ENCODE measurements around the gene GRID2. TPM values are rescaled to one million over a fixed set of nuclear protein-coding genes. Genes with fewer than 3 reads are reported as not detected.

The GRID2 gene
- total RNA-seq, 1 donor from 2014 or later, result 2.1 TPM

- Mint-ChIP-seq H3K27ac (ENCODE audit: unreplicated experiment) (peak overlapping the region; percentile 4), H3K4me3 (ENCODE audit: unreplicated experiment) (no peak overlapping the region), H3K36me3 (ENCODE audit: unreplicated experiment) (no peaks in the 10 kb centered on the region), H3K27me3 (ENCODE audit: unreplicated experiment) (no peaks in the 10 kb centered on the region), H3K9me3 (ENCODE audit: unreplicated experiment) (peaks cover 1% of the 10 kb centered on the region), H3K4me1 (ENCODE audit: low read depth, unreplicated experiment) (peaks cover 29% of the 10 kb centered on the region)
- DNase-seq, result no peak
- TF ChIP-seq CTCF (IDR thresholded peaks at IDR 0.05; ENCODE audit: partially characterized antibody, unreplicated experiment), result no peak
These were observed 835.4 kb downstream of the GRID2 start for GRCh38 chr4:93139118-93139517.

- TF ChIP-seq CTCF (IDR thresholded peaks at IDR 0.05; ENCODE audit: partially characterized antibody, unreplicated experiment), result no peak
- Mint-ChIP-seq H3K27ac (ENCODE audit: unreplicated experiment) (no peak overlapping the region), H3K36me3 (ENCODE audit: unreplicated experiment) (no peaks in the 10 kb centered on the region), H3K9me3 (ENCODE audit: unreplicated experiment) (no peaks in the 10 kb centered on the region), H3K27me3 (ENCODE audit: unreplicated experiment) (no peaks in the 10 kb centered on the region), H3K4me3 (ENCODE audit: unreplicated experiment) (no peak overlapping the region), H3K4me1 (ENCODE audit: low read depth, unreplicated experiment) (peaks cover 17% of the 10 kb centered on the region)
- no peak for DNase-seq
These were observed 840.1 kb downstream of the GRID2 start for GRCh38 chr4:93143902-93144301.

- TF ChIP-seq CTCF (IDR thresholded peaks at IDR 0.05; ENCODE audit: partially characterized antibody, unreplicated experiment), result no peak
- H3K36me3 Mint-ChIP-seq (ENCODE audit: unreplicated experiment), result no peaks in the 10 kb centered on the region
- peaks cover 9% of the 10 kb centered on the region for H3K4me1 Mint-ChIP-seq (ENCODE audit: low read depth, unreplicated experiment)
- H3K4me3 Mint-ChIP-seq (ENCODE audit: unreplicated experiment), result no peak overlapping the region
- no peaks in the 10 kb centered on the region for H3K27me3 Mint-ChIP-seq (ENCODE audit: unreplicated experiment)
- no peak for DNase-seq
- H3K9me3 Mint-ChIP-seq (ENCODE audit: unreplicated experiment), result no peaks in the 10 kb centered on the region
- no peak overlapping the region for H3K27ac Mint-ChIP-seq (ENCODE audit: unreplicated experiment)
These were observed 840.9 kb downstream of the GRID2 start for GRCh38 chr4:93144644-93145043.

GRCh38 chr4:93147524-93148212 is 843.9 kb downstream of the GRID2 start:
- Mint-ChIP-seq H3K36me3 (ENCODE audit: unreplicated experiment) (no peaks in the 10 kb centered on the region), H3K27ac (ENCODE audit: unreplicated experiment) (peak overlapping the region; percentile 54), H3K9me3 (ENCODE audit: unreplicated experiment) (no peaks in the 10 kb centered on the region), H3K4me3 (ENCODE audit: unreplicated experiment) (no peak overlapping the region), H3K4me1 (ENCODE audit: low read depth, unreplicated experiment) (peaks cover 9% of the 10 kb centered on the region), H3K27me3 (ENCODE audit: unreplicated experiment) (no peaks in the 10 kb centered on the region)
- no peak for TF ChIP-seq CTCF (IDR thresholded peaks at IDR 0.05; ENCODE audit: partially characterized antibody, unreplicated experiment)
- DNase-seq, result no peak

- H3K27ac Mint-ChIP-seq (ENCODE audit: unreplicated experiment), result no peak overlapping the region
- H3K4me3 Mint-ChIP-seq (ENCODE audit: unreplicated experiment), result no peak overlapping the region
- no peaks in the 10 kb centered on the region for H3K36me3 Mint-ChIP-seq (ENCODE audit: unreplicated experiment)
- DNase-seq, result no peak
- no peak for TF ChIP-seq CTCF (IDR thresholded peaks at IDR 0.05; ENCODE audit: partially characterized antibody, unreplicated experiment)
- no peaks in the 10 kb centered on the region for H3K27me3 Mint-ChIP-seq (ENCODE audit: unreplicated experiment)
- H3K4me1 Mint-ChIP-seq (ENCODE audit: low read depth, unreplicated experiment), result peaks cover 1% of the 10 kb centered on the region
- H3K9me3 Mint-ChIP-seq (ENCODE audit: unreplicated experiment), result no peaks in the 10 kb centered on the region
These were observed 848.7 kb downstream of the GRID2 start for GRCh38 chr4:93152491-93152890.
